PC-3 (cell line): Measurements from ENCODE around the gene DCAKD.

ENCODE experiments used
- CTCF ChIP-seq: fragments of 300-600 bp; sonication (generic); conservative IDR thresholded peaks from 2 replicates; pipeline ENCODE4 v1.5.1; 2017; ENCODE audit warnings: antibody characterized with exemption, low read depth, mild to moderate bottlenecking, low read length
- EZH2 ChIP-seq: fragments of 300-600 bp; sonication (generic); IDR thresholded peaks from one replicate; pipeline ENCODE4 v1.6.1; 2017; ENCODE audit warnings: antibody characterized with exemption, mild to moderate bottlenecking, low read length; ENCODE audit not compliant: unreplicated experiment
- EZH2phosphoT487 ChIP-seq: fragments of 300-600 bp; sonication (generic); IDR thresholded peaks from 2 replicates; pipeline ENCODE4 v1.6.1; 2018; ENCODE audit warnings: mild to moderate bottlenecking, antibody characterized with exemption, low read length, borderline replicate concordance

DNA sequence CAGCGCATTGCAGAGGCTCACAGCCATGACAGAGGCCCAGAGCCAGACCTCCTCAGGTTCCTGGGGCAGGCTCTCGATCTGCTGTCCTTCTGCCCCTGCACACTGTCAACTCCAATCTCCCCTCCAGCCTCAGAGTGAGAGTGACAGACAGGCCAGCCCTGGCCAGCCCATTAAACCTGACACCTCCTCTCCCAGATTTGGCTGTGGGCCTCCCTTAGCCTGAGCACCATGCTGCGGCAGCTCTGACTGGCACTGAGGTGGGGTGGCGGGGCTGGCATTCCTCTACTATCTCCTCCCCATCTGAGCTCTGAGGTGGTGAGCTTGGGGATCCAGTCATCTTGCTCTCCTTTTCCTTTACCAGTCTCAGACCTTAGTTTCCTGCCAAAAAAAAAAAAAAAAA is 67.9 kb downstream of the DCAKD start:
- no peak for TF ChIP-seq EZH2
- no peak for TF ChIP-seq CTCF
- no peak for TF ChIP-seq EZH2phosphoT487
